ENCODE measurements around the gene SYNE2. TPM values are rescaled to one million over a fixed set of nuclear protein-coding genes. Genes with fewer than 3 reads are reported as not detected.

SYNE2 gene
- total and polyA plus RNA-seq, 2 of the 8 experiments (the other 6 are each of a cell fraction or from before 2014, with no cell fraction given), result 32.6 to 46.1 TPM

DNA sequence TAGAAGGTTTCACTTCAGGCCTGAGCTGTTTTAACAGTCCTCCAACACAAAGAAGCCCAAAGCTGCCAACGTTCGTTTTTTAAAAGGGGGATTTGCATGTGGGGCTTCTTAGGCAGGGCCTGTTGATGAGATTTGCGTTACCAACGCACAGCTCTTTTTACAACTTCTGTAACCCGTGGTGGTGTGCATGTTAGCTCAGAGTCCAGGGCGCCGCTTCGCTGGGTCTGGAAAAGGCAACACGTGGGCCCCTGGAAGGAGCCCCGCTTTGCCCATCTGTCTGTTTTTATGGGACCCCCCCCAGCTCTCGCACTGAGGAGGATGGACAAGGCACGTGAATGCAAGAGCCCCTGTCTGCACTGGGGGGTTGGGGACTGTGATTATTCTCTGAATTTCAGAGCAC, 357.4 kb downstream of the SYNE2 start (continued):
- TF ChIP-seq, protein P1, sequence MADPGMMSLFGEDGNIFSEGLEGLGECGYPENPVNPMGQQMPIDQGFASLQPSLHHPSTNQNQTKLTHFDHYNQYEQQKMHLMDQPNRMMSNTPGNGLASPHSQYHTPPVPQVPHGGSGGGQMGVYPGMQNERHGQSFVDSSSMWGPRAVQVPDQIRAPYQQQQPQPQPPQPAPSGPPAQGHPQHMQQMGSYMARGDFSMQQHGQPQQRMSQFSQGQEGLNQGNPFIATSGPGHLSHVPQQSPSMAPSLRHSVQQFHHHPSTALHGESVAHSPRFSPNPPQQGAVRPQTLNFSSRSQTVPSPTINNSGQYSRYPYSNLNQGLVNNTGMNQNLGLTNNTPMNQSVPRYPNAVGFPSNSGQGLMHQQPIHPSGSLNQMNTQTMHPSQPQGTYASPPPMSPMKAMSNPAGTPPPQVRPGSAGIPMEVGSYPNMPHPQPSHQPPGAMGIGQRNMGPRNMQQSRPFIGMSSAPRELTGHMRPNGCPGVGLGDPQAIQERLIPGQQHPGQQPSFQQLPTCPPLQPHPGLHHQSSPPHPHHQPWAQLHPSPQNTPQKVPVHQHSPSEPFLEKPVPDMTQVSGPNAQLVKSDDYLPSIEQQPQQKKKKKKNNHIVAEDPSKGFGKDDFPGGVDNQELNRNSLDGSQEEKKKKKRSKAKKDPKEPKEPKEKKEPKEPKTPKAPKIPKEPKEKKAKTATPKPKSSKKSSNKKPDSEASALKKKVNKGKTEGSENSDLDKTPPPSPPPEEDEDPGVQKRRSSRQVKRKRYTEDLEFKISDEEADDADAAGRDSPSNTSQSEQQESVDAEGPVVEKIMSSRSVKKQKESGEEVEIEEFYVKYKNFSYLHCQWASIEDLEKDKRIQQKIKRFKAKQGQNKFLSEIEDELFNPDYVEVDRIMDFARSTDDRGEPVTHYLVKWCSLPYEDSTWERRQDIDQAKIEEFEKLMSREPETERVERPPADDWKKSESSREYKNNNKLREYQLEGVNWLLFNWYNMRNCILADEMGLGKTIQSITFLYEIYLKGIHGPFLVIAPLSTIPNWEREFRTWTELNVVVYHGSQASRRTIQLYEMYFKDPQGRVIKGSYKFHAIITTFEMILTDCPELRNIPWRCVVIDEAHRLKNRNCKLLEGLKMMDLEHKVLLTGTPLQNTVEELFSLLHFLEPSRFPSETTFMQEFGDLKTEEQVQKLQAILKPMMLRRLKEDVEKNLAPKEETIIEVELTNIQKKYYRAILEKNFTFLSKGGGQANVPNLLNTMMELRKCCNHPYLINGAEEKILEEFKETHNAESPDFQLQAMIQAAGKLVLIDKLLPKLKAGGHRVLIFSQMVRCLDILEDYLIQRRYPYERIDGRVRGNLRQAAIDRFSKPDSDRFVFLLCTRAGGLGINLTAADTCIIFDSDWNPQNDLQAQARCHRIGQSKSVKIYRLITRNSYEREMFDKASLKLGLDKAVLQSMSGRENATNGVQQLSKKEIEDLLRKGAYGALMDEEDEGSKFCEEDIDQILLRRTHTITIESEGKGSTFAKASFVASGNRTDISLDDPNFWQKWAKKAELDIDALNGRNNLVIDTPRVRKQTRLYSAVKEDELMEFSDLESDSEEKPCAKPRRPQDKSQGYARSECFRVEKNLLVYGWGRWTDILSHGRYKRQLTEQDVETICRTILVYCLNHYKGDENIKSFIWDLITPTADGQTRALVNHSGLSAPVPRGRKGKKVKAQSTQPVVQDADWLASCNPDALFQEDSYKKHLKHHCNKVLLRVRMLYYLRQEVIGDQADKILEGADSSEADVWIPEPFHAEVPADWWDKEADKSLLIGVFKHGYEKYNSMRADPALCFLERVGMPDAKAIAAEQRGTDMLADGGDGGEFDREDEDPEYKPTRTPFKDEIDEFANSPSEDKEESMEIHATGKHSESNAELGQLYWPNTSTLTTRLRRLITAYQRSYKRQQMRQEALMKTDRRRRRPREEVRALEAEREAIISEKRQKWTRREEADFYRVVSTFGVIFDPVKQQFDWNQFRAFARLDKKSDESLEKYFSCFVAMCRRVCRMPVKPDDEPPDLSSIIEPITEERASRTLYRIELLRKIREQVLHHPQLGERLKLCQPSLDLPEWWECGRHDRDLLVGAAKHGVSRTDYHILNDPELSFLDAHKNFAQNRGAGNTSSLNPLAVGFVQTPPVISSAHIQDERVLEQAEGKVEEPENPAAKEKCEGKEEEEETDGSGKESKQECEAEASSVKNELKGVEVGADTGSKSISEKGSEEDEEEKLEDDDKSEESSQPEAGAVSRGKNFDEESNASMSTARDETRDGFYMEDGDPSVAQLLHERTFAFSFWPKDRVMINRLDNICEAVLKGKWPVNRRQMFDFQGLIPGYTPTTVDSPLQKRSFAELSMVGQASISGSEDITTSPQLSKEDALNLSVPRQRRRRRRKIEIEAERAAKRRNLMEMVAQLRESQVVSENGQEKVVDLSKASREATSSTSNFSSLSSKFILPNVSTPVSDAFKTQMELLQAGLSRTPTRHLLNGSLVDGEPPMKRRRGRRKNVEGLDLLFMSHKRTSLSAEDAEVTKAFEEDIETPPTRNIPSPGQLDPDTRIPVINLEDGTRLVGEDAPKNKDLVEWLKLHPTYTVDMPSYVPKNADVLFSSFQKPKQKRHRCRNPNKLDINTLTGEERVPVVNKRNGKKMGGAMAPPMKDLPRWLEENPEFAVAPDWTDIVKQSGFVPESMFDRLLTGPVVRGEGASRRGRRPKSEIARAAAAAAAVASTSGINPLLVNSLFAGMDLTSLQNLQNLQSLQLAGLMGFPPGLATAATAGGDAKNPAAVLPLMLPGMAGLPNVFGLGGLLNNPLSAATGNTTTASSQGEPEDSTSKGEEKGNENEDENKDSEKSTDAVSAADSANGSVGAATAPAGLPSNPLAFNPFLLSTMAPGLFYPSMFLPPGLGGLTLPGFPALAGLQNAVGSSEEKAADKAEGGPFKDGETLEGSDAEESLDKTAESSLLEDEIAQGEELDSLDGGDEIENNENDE (IDR thresholded peaks at IDR 0.05; ENCODE audit: insufficient replicate concordance, low read length), result no peak
- TF ChIP-seq SP4 (IDR thresholded peaks at IDR 0.05; ENCODE audit: low read length) (no peak), ZNF274 (IDR thresholded peaks at IDR 0.05; ENCODE audit: borderline replicate concordance, extremely low read depth, low read length) (no peak), CREB1 (IDR thresholded peaks at IDR 0.05) (no peak), YY1 (IDR thresholded peaks at IDR 0.05; ENCODE audit: low read depth, low read length) (no peak), PHF8 (conservative IDR thresholded peaks at IDR 0.05; ENCODE audit: low read depth, low read length) (no peak), NRF1 (IDR thresholded peaks at IDR 0.05; ENCODE audit: low read depth, low read length) (no peak), KDM4A (IDR thresholded peaks at IDR 0.05; ENCODE audit: low read depth, low read length, severe bottlenecking) (no peak), MAFK (IDR thresholded peaks at IDR 0.05; ENCODE audit: low read depth, low read length) (no peak)
- TF ChIP-seq, protein P2, sequence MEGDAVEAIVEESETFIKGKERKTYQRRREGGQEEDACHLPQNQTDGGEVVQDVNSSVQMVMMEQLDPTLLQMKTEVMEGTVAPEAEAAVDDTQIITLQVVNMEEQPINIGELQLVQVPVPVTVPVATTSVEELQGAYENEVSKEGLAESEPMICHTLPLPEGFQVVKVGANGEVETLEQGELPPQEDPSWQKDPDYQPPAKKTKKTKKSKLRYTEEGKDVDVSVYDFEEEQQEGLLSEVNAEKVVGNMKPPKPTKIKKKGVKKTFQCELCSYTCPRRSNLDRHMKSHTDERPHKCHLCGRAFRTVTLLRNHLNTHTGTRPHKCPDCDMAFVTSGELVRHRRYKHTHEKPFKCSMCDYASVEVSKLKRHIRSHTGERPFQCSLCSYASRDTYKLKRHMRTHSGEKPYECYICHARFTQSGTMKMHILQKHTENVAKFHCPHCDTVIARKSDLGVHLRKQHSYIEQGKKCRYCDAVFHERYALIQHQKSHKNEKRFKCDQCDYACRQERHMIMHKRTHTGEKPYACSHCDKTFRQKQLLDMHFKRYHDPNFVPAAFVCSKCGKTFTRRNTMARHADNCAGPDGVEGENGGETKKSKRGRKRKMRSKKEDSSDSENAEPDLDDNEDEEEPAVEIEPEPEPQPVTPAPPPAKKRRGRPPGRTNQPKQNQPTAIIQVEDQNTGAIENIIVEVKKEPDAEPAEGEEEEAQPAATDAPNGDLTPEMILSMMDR (IDR thresholded peaks at IDR 0.05; ENCODE audit: control extremely low read depth in 1 of 3, insufficient read depth in 1 of 3, low read depth in 1 of 3, low read length in 3 of 3), result no peak

Measured in H1 (cell line).